Measurements from ENCODE around the gene RPS6KA1. TPM values are rescaled to one million over a fixed set of nuclear protein-coding genes. Genes with fewer than 3 reads are reported as not detected.
"Not testable (repeated sequence)": the region's sequence is repeated elsewhere in the genome, so short reads cannot be mapped to it uniquely, and the experiment has no call there.

The RPS6KA1 gene
- total RNA-seq, 4 donors from 2014 or later, result 11.4 to 46.1 (median 28.1) TPM

GRCh38 chr1:26579681-26580111 lies 50.1 kb downstream of the RPS6KA1 start:
- no peak for TF ChIP-seq CTCF (IDR thresholded peaks at IDR 0.05)
- ATAC-seq (ENCODE audit: low FRiP score), result no peak
- no peak for DNase-seq (ENCODE audit: low spot score)

- DNase-seq (ENCODE audit: low spot score) (no peak), ATAC-seq (ENCODE audit: low FRiP score) (no peak)
- TF ChIP-seq CTCF (IDR thresholded peaks at IDR 0.05), result no peak
These were observed 50.6 kb downstream of the RPS6KA1 start for GRCh38 chr1:26580116-26580515.

GRCh38 chr1:26581287-26581651 lies 51.7 kb downstream of the RPS6KA1 start:
- TF ChIP-seq CTCF (IDR thresholded peaks at IDR 0.05), result no peak
- DNase-seq (ENCODE audit: low spot score), result no peak
- no peak for ATAC-seq (ENCODE audit: low FRiP score)

GRCh38 chr1:26582053-26582835 lies 52.7 kb downstream of the RPS6KA1 start:
- DNase-seq (ENCODE audit: low spot score) (no peak), ATAC-seq (ENCODE audit: low FRiP score) (no peak)
- TF ChIP-seq CTCF (IDR thresholded peaks at IDR 0.05), result no peak

GRCh38 chr1:26582836-26583460 lies 53.4 kb downstream of the RPS6KA1 start:
- no peak for TF ChIP-seq CTCF (IDR thresholded peaks at IDR 0.05)
- peak; percentile 64 for ATAC-seq (ENCODE audit: low FRiP score)
- peak; percentile 33 for DNase-seq (ENCODE audit: low spot score)

- TF ChIP-seq CTCF (IDR thresholded peaks at IDR 0.05), result no peak
- ATAC-seq (ENCODE audit: low FRiP score) (no peak), DNase-seq (ENCODE audit: low spot score) (no peak)
These were observed 54.3 kb downstream of the RPS6KA1 start for GRCh38 chr1:26583646-26584485.

- DNase-seq (ENCODE audit: low spot score); ATAC-seq (ENCODE audit: low FRiP score): not testable (repeated sequence)
These were observed 55.0 kb downstream of the RPS6KA1 start for GRCh38 chr1:26584588-26584987.

Measured in omental fat pad (tissue), 4 donors.